ENCODE measurements around the gene STX17.
A peak's percentile ranks its signal among the peaks of the same experiment; 100 is the strongest.

STX17 gene

DNA sequence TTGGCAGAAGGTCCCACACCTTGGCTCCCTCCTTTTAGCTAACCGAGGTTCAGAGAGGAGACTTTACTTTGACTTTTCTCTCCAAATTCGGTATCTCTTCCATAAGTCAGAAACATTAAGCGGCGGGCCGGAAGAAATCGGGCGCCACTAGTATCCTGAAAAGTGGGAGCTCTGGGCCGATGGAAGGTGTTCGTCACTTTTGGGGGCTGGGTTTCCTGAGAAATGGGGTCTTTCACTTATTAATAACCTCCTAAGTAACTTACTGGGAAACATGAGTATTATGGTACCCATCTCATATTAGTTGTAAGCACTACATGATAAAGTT is 716 bp downstream of the STX17 start:
- DNase-seq (ENCODE audit: low spot score): no peak

DNA sequence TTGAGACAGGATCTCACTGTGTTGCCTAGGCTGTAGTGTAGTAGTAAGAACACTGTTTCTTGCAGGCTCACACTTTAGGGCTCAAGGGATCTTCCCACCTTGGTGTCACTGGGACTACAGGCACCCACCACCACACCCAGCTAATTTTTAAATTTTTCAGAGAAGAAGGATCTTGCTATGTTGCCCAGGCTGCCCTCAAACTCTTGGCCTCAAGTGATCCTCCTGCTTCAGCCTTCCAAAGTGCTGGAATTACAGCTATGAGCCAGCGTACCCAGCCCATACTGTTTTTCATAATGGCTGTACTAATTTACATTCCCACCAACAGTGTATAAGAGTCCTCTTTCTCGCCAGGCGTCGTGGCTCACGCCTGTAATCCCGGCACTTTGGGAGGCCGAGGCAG is 5.1 kb downstream of the STX17 start:
- DNase-seq (ENCODE audit: low spot score): no peak

- no peak for DNase-seq (ENCODE audit: low spot score)
Measured at GRCh38 chr9:99916650-99917049, 10.2 kb downstream of the STX17 start.

DNA sequence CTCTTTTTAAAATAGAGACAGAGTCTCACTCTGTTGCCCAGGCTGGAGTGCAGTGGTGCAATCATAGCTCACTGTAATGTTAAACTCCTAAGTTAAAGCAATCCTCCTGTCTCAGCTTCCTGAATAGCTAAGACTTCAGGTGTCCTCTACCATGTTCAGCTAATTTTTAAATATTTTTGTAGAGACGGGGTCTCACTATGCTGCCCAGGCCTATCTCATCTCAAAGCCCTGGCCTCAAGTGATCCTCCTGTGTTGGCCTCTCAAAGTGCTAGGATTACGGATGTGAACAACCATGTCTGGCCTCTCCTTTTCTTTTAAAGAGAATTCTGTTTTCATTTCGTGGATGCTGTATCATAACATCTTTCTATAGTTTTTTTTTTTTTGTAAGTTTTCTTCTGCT is 11.7 kb downstream of the STX17 start:
- DNase-seq (ENCODE audit: low spot score): no peak

- DNase-seq (ENCODE audit: low spot score): no peak
Measured at GRCh38 chr9:99919930-99920329, 13.5 kb downstream of the STX17 start.

DNA sequence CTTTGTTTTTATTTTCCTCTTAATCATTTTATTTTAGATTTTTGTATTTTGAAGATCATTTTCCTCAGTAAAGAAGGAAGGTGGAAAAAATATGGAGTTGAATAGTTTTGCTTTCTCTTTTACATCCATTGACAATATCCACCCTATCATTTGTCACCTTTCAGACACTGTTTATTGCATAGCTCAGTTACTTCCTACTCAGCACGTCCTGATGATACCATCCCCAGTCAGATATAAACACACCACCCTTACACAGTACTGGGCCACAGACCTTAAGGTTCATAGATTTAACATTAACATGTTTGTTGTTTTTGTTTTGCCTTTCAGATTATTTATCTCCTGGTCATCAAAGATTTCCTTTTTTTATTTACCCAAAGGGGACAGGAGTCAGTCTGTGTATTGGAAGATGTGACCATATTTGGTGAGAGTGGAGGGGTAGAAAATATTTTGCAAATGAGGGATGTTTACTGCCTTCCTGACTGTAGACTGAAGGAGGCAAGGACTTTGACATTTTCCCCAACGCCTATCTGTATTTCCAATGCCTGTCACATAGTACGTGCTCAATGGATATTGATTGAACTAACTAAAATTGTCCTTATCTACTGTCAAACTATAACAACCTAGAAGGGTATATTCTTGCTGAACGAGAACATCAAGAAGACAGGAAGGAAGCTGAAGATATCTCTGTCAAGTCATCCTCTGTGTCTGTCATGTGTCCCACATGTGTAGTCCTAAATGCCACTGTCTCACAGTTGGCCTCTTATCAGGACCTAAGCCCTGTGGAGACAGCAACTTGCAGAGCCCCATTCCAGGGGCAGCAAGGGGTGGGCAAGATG is 15.6 kb downstream of the STX17 start:
- no peak for DNase-seq (ENCODE audit: low spot score)

DNA sequence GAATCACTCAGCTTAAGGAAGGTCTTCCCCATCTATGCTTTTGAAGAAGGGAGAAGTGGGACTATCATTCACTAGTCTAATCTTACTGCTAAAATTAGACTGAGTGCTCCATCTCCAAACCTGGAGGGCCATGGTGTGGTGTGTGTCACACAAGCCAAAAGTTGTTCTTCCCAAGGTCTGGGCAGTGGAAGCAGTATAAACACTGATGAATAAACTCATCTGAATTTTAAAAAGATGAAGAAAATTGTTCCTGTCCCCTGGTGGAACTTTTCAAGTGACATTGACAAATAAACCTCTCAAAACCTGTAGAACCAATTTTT is 16.2 kb downstream of the STX17 start:
- no peak for DNase-seq (ENCODE audit: low spot score)

- peak; percentile 12 for DNase-seq (ENCODE audit: low spot score)
Measured at GRCh38 chr9:99925541-99925940, 19.1 kb downstream of the STX17 start.

- no peak for DNase-seq (ENCODE audit: low spot score)
Measured at GRCh38 chr9:99929652-99930051, 23.2 kb downstream of the STX17 start.

DNA sequence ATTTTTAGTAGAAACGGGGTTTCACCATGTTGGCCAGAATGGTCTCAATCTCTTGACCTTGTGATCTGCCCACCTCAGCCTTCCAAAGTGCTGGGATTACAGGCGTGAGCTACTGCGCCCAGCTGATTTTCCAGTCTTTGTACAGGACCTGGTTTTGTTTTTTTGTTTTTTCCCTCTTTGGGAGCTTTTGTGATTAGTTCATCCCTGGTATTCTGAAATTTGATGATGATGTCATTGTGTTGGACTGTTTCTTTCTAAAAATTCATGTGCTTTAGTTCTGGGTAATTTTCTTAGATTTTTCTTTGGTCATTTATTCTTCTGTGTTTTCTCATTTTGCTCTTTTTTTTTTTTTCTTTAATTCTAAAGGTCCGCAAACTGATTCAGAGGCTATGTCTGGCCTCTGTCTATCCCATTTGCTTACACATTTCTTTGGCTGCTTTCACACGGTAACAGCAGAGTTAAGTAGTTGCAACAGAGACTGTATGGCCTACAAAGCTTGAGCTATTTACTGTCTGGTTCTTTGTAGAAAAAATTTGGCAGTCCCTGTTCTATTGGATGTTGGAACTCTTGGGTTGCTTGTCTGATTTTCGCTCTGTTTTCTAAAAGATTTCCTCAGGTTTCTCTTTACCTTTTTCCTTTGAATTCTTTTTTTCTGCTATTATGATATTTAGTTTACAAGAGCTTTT is 24.8 kb downstream of the STX17 start:
- no peak for DNase-seq (ENCODE audit: low spot score)

DNA sequence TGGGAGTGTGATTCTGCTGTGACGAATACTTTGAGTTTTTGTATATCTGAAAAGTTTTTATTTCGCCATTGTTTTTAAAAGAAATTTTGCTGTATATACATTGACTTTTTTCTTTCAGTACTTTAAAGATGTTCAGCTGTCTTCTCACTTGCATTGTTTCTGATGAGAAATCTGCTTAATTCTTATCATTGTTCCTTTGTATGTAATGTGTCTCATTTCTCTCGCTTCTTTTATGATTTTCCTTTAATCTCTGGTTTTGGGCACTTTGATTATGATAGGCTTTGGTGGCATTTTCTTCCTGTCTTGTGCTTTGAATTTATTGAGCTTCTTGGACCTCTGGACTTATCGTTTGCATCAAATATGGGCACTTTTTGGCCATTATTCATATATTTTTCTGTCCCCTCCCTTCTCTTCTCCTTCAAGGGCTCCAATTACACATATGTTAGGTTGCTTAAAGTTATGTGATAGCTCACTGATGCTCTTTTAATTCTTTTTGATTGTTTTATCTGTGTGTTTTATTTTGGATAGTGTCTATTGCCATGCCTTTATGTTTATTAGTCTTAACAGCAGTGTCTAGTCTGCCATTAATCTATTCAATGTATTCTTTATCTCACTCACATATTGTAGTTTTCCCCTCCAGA is 30.6 kb downstream of the STX17 start:
- no peak for DNase-seq (ENCODE audit: low spot score)

GRCh38 chr9:99947395-99947794 is 40.9 kb downstream of the STX17 start:
- no peak for DNase-seq (ENCODE audit: low spot score)

DNA sequence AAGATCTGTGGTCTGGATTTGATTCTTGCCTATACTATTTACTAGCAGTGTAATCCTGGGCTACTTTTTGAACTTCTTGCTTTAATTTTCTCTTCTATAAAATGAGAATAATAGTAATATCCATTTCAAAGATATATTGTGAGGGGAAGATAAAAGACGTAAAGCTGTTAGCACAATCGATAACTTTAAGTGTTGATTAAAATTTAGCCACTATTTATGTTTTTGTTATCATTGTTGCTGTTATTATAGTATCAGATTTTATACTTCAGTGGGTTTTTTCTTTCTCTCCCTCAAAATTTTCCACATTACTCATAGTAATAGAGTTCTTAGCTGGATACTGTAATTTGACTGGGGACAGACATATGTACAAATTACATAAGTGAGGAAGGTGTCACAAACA is 42.0 kb downstream of the STX17 start:
- DNase-seq (ENCODE audit: low spot score): no peak

GRCh38 chr9:99948896-99949295 is 42.4 kb downstream of the STX17 start:
- no peak for DNase-seq (ENCODE audit: low spot score)

- DNase-seq (ENCODE audit: low spot score): no peak
Measured at GRCh38 chr9:99953861-99954507, 47.5 kb downstream of the STX17 start.

DNA sequence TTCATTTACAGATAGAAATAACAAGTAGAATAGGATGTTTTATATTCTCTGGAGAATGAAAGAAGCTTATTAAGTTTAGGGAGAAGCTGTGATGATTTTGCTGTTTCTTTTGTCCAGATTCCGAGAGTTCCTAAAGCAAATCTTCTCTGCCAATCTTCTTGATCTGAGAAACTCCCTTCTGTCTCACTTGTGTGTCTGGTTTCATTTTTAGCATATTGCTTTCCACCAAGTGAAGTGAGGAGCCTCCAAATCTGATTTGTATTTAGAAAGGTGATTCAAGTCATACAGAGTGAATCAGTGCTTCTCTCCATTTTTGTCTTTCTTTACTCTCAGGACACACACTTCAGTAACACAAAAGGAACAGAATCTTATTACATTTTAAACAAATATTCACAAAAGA is 48.4 kb downstream of the STX17 start:
- no peak for DNase-seq (ENCODE audit: low spot score)

DNA sequence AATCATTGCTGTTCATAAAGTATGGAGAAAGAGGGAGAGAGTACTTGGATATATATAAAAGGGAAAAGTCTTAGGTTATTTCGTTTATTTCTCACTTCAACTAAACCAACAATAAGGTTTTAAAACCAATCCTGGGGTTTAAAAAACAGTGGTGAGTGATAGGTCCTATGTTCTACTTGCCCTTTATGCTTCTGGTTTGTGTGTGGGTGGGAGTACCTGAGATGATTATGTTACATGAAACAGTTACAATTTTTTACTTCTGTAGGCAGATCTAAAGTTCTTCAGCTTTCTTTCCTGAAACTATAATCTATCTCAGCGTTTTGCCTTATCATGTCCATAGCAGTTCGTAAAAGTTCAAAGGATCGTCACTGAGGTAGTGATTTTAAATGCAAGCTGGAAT is 49.2 kb downstream of the STX17 start:
- no peak for DNase-seq (ENCODE audit: low spot score)

GRCh38 chr9:99962680-99963261 is 56.3 kb downstream of the STX17 start:
- DNase-seq (ENCODE audit: low spot score): peak; percentile 18

DNA sequence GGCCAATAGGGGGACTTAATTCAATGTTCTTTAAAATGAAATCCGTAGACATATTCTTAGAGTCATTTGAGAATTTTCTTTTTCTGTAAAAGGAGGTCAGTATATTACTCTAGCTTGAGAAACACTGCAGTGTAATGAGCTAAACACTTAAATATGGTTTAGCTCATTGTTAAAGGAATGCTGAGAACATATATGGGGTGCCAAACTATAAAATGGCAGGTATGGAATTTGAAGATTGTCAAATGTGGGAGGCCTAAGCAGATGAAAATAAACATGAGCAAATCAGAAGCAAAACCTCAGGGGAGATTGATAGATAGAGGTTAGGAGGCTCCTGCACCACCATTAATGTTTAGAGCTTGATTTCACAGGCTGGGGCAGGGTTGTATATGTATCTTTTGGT is 57.9 kb downstream of the STX17 start:
- DNase-seq (ENCODE audit: low spot score): no peak

- no peak for DNase-seq (ENCODE audit: low spot score)
Measured at GRCh38 chr9:99966001-99966400, 59.5 kb downstream of the STX17 start.

DNA sequence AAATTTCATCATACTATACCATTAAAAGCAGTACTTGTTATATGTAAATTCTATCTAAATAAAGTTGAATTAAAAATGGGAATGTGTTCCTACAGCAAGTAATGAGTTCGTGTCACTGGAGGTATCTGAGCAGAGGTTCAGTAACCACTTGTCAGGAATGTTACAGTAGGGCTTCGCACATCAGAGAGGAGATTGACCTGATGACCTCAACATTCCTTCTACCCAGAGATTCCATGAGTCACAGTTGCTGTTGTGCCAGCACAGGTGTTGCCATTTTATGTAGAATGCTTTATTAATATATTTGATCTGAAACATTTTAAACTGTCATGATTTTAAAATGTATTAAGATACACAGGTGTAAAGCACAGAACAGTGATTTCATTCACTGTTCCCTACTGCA is 60.3 kb downstream of the STX17 start:
- peak; percentile 86 for DNase-seq (ENCODE audit: low spot score)

- no peak for DNase-seq (ENCODE audit: low spot score)
Measured at GRCh38 chr9:99967457-99967856, 61.0 kb downstream of the STX17 start.

- no peak for DNase-seq (ENCODE audit: low spot score)
Measured at GRCh38 chr9:99970481-99970880, 64.0 kb downstream of the STX17 start.

All from SW480 (cell line).